8988T (cell line): ENCODE data around the gene RSAD1.
A peak's percentile ranks its signal among the peaks of the same experiment; 100 is the strongest.

Experiments
- DNase-seq: peaks from one replicate; pipeline ENCODE4 v3.0.0; 2011

Gene RSAD1

GRCh38 chr17:50522766-50523165, 44.1 kb downstream of the RSAD1 start:
- no peak for DNase-seq

GRCh38 chr17:50523208-50523607, 44.5 kb downstream of the RSAD1 start:
- no peak for DNase-seq

- no peak for DNase-seq
Measured at GRCh38 chr17:50524838-50525237, 46.2 kb downstream of the RSAD1 start.

- no peak for DNase-seq
Measured at GRCh38 chr17:50527155-50527762, 48.6 kb downstream of the RSAD1 start.

- no peak for DNase-seq
Measured at GRCh38 chr17:50527949-50528474, 49.4 kb downstream of the RSAD1 start.

- DNase-seq: no peak
Measured at GRCh38 chr17:50529849-50530248, 51.2 kb downstream of the RSAD1 start.

- DNase-seq: no peak
Measured at GRCh38 chr17:50531428-50532025, 52.9 kb downstream of the RSAD1 start.

- peak; percentile 73 for DNase-seq
Measured at GRCh38 chr17:50532452-50533024, 53.9 kb downstream of the RSAD1 start, which contains the start of gene EPN3. TSS of gene EPN3 (plus strand) at chr17:50532735. CDS start at chr17:50536557, 3,822 bp downstream.

GRCh38 chr17:50533185-50533584, 54.5 kb downstream of the RSAD1 start:
- no peak for DNase-seq

GRCh38 chr17:50533720-50534148, 55.1 kb downstream of the RSAD1 start:
- DNase-seq: no peak

- DNase-seq: peak; percentile 87
Measured at GRCh38 chr17:50534222-50534978, 55.7 kb downstream of the RSAD1 start.

GRCh38 chr17:50534979-50535326, 56.3 kb downstream of the RSAD1 start:
- no peak for DNase-seq

GRCh38 chr17:50535407-50535806, 56.7 kb downstream of the RSAD1 start:
- no peak for DNase-seq
